Activated T-cell treated with anti-CD3 and anti-CD28 coated beads for 4 hours (primary cell): Measurements from ENCODE around the gene POLR2L.
A peak's percentile ranks its signal among the peaks of the same experiment; 100 is the strongest.

Experiments
- DNase-seq: peaks from one replicate; pipeline ENCODE4 v3.0.0-alpha.2; 2020

POLR2L gene

DNA sequence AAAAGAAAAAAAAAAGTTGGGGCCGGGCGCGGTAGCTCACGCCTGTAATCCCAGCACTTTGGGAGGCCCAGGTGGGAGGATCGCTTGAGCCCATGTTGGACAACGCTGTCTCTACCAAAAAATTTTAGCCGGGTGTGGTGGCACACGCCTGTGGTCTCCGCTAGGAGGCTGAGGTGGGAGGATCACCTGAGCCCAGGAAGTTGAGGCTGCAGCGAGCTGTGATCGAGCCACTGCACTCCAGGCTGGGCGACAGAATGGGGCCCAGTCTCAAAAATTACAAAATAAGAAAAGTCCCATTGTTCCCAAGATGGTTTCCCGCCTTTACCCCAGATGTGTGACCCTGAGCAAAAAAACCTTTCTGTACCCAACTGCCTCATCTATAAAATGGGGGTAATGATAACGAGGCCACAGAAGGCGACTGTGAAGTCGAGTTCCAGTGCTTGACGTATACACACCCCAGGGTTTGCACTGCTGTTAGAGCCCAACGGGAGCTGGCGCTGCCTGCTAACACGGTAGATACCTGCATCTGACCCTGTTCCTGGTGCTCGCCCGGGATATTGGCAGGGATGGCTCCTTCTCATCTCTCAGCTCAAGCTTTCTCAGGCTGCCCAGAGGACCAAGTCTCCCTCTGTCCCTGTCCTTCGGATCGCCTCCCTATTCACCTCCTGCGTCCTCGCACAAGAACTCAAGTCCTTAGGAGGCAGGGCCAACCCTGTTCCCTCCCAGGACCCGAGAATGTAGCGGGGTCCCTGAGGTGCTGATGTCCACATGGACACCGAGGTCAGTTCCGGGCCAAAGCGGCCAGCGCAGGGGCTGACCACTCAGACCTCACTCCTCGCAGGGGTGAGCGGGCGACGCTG, 33.7 kb downstream of the POLR2L start:
- no peak for DNase-seq

DNA sequence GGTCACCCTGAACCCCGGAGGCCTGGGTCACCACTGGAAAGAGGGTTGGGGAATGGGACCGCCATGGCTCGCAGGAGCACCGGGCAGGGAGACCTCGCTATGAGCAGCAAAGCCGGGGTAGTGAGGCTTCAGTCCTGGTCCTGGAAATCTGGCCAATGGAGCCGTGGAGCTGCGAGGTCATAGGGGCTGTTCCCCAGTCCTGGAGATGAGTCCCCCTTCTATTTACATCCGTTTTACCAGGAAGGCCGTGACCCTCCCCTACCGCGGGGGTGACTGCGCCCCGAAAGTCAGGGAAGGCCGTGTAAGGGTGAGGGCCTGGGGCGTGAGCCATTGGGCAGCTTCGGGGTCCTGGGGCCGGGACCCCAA, 37.7 kb downstream of the POLR2L start:
- DNase-seq, result no peak

DNA sequence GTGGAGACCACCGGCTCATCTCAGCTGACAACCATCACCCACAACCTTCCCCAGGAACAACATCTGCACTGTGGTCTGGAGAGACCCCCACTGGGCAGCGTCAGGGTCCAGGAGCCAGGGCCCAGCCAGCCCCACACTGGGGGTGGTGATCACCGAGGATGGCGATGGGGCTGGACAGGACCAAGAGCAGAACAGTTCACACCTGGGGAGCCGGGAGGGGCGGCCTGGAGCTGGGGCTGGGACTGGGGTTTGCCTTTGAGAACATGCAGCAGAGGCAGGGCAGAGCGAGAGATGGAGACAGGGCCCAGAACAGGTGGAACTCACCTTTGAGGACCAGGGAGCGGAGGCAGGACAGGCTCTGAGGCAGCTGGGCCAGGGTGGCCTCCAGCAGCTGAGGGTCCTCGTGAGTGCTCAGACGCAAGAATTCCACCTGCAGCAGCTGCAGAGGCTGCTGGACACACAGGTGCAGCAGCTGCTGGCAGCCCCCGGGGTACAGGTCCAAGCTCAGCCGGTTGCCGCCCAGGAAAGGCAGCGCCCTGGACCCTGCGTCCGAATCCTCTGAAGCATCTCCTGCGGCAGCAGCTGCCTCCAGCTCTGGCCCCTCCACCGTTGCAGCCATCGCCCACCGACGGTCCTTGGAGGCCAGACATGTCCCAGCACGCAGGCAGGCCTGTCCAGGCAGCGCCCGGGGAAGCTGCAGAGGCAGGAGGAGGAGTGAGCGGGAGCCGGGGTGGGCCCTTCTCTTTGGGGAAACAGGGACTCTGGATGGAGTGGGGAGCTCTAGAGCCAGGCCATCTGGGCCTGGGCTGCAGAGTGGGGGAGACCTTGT, 38.3 kb downstream of the POLR2L start:
- no peak for DNase-seq

DNA sequence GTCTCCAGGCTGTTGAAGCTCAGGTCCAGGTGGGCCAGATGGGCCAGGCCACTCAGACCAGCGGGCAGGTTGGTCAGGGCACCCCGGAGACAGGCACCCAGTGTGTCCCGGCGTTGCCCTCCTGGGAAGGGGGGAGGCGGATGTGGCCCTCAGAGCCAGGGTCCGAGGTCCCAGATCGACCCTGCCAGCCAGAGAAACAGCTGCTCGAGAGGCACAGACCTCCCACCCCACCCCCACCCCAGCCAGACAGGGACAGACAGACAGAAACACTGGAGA, 38.9 kb downstream of the POLR2L start:
- DNase-seq, result no peak

DNA sequence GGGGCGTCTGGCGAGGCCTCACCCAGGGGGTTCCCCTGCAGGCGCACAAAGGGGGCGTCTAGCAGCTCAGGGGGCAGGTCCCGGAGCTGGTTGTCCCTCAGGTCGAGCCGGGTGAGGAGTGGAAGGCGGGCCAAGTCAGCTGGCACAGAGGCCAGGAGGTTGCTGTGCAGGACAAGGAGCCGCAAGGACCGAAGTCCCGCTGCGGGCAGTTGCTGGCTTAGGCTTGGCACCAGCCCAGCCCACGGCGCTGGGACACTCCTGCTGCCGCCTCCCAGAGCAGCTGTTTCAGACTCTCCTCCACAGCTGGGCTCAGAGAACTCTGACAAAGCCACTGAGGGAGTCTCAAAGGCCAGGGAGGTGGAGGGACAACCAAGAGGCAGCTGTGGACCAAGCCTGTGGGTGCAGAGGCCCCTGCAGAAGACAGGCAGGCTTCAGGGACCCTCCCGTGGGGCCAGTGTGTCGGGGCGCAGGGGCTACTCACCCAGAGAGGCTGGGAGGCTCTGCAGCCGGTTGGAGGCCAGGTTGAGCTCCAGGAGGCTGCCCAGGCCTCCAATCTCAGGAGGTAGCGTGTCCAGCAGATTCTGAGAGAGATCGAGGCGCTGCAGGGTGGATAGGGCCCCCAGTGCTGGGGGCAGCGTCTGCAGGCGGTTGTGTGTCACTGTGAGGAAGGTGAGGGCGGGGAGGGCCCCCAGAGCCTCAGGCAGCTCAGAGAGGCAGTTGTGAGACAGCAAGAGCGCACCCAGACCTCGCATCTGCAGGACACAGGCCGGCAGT, 39.4 kb downstream of the POLR2L start:
- no peak for DNase-seq

DNA sequence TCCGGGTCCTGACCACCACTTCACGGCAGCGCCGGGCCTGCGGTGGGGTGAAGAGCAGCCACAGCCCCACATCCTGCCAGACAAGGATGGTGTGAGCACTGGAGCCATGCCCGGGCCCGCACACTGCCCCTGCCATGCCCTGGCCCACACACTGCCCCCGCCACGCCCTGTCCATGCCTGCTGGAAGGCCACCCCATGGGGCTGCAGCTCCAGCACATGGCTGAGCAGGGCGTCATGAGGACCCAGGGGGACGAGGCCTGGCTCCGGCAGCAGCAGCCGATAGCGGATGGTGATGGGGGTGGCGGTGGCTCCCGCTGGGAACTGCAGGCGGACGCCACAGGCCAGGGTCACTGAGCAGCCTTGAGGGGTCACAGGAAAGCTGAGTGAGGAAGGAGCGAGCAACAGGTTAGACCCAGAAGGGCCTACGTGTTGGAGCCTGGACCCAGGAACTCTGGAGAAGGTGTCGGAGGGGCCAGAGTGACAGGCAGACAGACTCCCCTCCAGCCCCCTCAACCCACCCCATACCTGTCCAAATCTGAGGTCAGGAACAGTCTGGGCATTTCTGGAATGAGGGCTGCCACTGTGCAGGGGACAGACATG, 40.2 kb downstream of the POLR2L start:
- no peak for DNase-seq

DNA sequence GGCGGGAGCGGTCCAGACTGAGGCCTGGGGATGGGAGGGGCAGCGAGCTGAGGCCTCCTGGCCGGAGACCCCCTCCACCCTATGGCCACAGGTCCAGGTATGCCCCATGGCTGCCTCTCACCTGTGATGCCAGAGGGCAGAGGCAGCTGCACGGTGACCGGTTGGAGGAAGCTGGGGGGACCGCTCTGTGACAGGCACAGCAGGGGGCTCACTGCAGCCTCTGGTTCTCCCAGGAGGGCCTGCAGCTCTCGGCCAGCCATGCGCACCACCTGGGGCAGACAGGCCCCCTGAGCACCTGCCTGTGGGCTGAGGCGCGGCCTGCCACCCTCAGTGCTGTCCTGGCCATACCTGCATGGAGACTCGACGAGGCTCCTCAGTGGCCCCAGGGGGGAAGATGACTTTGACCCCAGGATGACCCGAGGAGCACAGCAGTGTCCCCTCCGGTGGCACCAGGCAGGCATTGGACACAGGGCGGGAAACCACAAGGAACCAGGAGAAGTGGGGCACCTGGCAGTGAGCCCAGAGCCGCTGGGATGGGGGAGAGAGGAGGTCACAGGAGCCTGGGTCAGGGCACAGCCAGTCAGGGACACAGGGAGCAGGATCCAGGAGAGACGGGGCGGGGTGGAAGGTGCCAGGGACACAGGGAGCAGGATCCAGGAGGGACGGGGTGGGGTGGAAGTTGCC, 41.1 kb downstream of the POLR2L start:
- DNase-seq, result no peak

DNA sequence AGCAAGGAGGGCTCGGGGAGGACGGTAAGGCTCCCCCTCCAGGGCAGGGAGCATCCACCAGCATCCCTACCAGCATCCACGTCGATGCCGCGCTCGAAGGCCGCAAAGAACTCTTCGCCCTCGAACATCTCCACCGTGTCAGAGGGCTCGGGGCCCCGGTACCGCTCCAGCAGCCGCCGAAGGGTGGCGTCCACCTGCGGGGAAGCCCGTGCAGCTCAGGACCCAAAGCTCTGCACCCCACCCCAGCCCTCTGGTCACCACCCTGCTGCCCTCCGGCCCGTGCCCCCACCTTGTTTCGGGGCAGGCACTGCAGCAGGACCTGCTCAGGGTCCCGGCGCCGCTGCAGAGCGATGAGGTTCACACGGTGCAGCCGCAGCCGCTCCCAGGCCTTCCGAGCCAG, 41.9 kb downstream of the POLR2L start:
- DNase-seq, result no peak

DNA sequence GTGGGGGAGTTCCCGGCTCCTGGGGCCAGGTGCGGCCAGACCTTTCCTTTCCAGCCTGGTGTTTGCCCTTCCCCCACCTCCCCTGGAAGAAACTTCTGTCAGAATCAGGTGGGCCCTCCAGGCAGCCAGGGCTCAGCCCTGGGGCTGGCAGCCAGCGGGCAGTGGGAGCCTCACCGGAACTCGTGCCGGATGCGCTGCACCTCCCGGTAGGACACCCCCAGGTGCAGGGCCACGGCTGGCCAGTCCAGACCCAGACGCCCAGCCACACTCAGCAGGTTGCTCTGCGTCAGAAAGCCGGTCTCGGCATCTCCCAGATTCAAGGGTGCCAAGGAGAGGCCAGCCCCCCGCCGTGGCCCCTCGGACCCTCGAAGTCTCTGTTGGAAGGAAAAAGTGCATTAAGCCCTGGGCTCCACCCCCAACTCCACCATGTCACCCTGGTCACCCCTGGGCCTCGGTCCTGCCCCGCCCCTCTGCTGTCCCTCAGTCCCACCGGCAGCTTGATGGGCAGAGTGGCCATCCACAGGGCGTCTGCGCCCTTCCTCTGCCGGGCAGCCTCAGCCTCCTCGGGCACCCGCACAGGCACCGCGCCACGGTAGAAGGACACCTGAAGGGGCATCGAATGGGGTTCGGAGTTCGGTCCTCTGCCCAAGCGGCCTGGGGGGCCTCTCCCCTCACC, 42.5 kb downstream of the POLR2L start:
- no peak for DNase-seq

DNA sequence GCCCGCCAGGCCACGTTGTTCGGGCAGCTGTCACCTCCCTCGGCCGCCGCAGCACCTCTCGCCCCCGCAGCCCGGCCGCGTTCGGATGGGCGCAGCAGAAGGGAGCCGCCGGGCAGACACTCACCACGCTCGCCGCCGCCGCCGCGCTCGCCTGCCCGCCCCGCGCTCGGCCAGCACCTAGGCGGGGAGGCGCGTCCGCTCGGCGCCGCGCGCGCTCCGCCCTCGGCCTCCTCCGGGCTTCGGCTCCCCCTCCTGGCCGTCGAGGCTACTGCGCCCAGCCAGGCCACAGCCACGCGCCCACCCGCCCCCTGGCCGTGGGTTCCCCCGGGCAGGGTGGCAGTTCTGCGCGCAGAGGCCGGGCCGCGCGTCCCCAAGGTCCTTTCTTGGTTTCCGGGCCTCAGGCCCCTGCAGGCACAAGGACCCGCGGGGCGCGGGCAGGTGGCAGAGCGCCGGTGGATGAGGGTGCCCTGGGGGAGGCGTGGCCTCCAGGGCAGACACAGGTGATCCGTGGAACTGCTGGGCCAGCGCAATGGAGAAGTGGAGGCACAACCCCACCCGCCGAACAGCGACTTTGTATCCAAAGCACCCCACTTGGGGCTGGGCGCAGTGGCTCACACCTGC, 44.1 kb downstream of the POLR2L start, which contains the start of gene SLC25A22:
Gene SLC25A22 (minus strand): TSS at position 189 of the 621 bp plus-strand sequence. CDS start 3,275 bp downstream, outside the sequence.
- peak; percentile 79 for DNase-seq

DNA sequence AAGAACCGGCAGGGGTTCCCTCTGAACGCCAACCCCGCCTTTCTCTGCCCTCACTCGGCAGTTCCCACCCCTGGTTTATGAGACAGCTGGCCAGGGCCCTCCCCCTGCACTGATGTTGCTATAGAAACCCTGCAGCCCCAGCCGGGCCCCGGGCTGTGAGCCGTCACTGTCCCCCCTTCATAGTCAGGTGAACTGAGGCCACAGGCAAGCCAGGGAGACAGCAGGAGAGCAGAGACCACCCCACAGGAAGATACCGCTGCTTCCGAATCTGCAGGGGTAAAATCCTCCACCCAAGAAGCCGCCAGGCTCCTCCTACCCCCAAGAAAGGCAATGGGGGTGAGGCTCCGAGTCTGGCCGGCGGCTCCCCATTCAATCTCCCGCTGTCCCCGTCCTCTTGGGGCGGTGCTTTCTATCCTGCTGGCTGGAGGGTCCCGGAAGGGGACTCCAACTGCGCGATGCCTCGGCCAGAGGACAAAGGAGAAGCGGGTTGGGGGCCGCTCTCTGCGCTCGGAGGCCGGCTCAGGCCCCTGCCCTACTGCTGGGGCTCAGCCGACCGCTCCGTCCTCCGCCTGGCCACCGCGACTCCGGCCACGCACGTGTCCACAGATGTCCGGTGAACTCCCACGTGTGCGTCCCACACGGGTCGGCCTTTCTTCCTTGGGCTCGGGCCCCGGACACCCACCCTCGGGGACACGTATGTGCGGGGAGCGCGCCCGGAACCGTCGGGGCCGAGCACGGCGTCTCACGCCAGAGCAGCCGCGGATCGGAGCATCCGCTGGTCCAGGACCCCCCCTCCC, 44.8 kb downstream of the POLR2L start:
- peak; percentile 50 for DNase-seq

DNA sequence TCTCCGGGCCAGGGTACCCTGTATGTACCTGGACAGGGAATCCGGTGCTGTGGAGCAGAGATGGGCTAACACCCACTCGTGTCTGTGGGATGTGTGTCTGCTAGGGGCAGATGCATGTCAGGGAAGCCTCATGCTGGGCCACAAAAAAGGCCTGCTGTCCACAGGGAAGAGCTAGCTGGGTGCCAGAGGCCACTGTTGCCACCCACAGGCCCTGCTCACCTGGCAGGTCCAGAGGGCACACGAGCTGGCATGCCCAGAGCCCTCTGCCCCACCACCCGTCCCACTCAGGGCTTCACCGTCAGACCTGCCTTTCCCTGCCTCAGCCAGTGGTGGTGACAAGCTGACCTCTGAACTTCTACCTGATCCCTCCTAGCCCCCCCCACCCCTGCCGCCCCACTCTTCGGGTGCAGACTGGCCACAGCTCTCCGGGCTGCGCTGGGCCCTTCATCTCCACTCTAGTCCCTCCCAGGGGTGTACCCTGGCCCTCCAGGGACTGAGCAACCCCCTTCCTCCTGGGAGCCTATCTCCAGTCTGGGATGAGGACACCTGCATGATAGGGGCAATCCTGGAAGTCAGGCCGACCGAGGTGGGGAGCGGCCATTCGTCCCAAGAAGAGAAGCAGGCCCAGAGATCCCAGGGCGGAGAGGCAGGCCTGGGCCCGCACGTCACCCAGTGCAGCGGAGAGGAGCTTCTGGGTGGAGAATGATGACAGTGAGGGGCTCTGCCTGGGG, 45.6 kb downstream of the POLR2L start:
- no peak for DNase-seq

DNA sequence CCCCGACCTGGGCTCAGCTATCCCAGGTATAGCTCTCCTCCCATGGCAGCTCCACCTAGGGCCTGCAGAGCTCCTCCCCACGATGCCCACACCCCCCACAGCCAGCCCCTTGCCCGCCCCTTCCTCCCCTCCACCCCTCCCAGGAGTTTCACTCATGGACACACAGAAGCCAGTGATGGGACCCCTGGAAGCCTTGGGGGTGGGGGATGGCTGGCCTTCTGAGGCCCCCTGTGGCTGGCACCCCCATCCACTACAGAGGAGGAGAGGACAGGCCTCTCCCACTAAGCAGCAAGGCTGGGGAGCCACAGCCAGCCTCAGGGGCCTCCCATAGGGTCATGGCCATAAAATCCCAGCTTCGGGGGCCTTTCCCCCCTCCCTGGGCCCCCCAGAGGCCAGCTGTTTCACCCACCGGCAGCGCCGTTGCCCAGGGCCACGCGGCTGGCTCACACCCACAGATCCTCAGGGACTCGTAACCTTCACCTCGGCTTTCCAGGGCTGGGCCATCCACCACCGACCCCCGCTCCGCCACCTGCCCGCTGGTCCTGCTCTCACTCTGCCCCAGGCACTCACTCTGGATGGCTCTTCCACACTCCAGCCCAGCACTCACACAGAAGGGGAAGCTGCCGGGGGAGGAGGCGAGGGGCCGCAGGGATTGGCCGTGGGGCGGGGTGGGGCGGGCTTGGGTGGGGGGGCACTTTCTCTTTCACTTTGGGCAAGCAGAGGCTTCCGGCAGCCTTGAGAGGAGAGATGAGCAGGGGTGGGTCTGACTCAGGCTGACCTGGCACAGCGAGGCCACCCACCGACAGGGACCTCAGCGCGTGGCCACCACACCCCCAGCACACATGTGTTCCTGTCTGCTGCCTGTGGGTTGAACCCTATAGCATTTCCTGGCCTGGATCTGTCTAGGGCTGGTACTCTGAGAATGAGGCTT, 46.4 kb downstream of the POLR2L start:
- peak; percentile 68 for DNase-seq

DNA sequence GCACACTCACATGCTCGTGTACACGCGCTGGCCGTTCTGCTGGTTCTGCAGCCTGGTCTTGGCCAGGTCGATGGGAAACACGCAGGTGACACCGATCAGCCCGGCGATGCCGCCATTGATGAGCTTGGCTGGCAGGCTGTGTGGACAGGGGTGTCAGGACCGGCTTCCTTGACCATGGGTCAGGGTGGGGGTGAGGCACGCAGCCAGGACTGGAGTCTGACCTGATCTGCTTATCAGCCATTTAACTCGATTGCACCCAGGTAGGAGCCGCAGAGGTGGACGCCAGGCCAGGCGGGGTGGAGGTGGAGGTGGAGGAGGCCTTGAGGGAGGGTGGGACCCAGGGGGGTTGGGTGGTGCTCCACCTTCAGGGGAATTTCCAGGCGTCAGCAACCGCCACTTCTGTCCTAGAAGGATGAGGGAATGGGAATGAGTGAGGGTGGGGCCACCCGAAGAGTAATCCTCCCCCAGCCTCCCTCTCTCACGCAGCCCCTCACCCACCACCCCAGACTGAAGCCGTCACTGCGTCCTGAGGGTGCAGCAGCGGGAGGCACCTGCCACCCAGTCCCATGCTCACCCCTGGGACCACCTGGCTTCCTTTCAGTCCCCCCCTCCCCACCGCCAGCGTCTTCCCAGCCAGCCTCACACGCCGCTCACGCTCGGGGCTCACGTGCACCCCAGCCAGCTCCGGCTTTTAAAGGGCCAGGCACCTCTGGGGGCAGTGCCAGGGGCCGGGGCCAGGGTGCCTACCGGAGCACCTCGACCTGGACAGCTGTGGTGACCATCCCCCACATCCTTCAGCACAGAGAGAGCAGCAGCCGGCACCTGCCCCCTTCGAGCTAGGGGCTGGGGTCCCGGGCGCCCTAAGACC, 47.3 kb downstream of the POLR2L start:
- no peak for DNase-seq

DNA sequence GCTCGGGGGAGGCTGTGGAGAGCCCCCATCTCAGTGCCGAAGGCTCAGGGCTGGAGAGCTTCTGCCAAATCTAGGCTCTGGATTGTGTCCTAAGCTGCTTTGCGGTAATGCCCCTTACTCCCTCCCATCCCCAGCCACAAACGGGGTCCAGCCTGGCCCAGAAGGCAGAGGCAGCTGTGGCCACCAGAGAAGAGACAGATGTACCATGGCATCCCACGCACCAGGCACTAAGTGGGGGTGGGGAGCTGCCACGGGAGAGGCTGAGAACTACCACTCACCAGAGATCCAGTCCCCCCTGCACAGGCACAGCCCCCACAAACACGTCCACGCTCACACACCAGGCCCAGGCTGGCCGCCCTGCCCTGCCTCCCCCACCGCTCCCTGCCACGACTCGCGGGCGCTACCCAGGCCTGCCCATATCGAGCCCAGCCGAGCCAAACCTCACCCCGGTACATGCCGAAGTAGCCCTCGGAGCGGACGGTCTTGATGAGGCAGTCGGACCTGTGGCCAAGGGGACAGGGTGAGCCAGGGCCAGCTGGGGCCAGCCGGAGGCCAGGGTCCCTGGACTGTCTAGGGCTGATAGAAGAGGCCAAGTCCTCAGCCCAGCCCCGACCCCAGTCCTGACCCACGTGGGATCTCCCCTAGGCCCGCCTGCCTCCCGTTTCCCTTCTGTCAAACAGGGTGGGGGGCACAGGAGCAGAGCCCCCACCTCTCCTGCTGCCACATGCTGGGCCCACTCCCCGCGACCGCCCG, 48.1 kb downstream of the POLR2L start:
- no peak for DNase-seq

DNA sequence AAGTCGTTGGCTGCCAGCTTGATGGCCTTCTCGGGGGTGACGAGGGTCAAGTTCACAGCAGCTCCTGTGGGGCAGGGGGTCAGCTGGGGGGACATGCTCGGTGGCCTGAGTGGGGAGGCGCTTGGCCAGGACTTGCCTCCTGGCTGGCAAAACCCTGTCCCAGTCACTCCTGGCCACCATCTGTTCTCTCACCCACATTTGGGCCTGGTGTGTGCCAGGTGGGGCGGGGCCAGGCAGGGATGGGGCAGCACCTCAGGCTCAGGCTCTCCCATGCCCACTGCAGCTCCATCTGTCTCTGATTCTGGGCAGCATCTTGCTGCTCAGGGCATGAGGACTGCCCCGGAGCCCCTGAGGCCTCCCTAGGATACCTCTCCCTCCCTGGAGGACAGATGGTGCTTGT, 48.8 kb downstream of the POLR2L start:
- DNase-seq, result no peak

DNA sequence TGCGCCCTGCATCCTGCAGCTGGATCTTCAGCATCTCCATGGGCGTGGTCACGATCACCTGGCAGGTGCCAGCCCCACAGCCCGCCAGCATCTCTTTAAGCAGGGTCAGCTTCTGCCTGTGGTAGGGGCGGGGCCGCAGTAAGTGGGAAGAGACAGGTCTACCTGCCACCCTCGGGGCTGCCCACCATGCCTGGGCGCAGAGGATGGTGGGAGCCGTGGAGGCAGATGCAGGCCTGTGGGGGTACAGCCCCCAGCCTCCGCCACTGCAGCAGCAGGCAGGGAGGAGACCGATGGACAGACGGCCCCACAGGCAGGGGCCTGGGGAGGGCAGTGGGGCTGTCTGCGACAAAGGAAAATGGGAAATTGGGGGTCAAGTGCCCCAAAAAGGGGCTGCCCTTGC, 49.5 kb downstream of the POLR2L start:
- DNase-seq, result no peak
